ENCODE data around the gene AFAP1. TPM values are rescaled to one million over a fixed set of nuclear protein-coding genes. Genes with fewer than 3 reads are reported as not detected.

Gene AFAP1
- 10 to 100 TPM in 2 of 4 donors, 1 to 10 TPM in 2; 4.4 to 16.6 (median 10.7) TPM for total RNA-seq

DNA sequence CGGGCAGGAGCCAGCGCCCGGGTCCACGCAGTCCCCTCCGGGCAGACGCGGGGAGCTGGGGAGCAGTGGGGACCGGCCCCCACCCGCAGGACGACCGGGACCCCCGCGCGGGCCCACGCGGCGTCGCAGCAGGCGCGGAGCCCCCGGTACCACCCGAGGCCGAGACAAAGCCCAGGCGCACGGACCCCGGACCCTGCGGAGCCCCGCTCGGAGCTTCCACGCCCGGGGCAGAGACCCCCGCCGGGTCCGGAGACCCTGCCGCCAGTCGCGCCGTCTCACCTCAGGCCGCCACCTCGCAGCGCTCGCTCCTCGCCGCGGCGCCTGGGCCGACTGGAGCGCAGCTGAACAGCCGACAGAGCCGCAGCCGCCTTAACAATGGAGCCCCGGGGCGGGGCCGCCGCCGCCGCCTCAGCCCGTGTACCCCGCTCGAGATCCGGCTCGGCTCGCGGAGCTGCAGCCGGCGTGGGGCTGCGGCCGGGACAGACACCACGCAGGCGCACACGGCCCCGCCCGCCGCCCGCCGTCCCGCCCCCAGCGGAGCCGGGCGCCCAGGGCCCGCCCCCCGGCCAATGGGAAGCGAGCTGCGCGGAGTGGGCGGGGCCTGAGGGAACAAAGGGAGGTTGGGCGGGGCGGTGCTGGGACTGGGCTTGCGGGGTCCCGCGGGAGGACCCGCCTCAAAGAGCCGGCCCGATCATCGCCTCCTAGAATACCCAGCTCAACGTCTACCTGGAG, at the start of gene AFAP1:
Gene AFAP1, minus strand, starts transcription at position 485 of the 732 bp plus-strand sequence. CDS start 67,783 bp downstream, outside the sequence.
- peak within 1 kb of the TSS; percentile 74 to 98 (median 84) for H3K4me3 ChIP-seq
- H3K4me1 ChIP-seq = peaks cover 8 to 52% (median 8%) of the 10 kb centered on the region in 3 donors
- no peaks in the 10 kb centered on the region for H3K9me3 ChIP-seq
- H3K27ac ChIP-seq = peak within 1 kb of the TSS; percentile 86 to 96 (median 93)
- intact Hi-C loops (cut with DNase I) = no loop called here
- H3K27me3 ChIP-seq = peaks cover 0 to 8% (median 0%) of the 10 kb centered on the region in 4 donors
- TF ChIP-seq CTCF (IDR thresholded peaks at IDR 0.05) (no peak), POLR2A (IDR thresholded peaks at IDR 0.05) (peak in 2 of 4 donors; percentile 92 to 96)
- DNase-seq = no peak
- no peaks in the 10 kb centered on the region for H3K36me3 ChIP-seq
- no CpG with 5 or more reads among the region's 96 CpGs for WGBS, 2 donors

GRCh38 chr4:7988437-7988836, 48.8 kb upstream of the AFAP1 start:
- no peaks in the 10 kb centered on the region for H3K9me3 ChIP-seq
- no peak overlapping the region for H3K27ac ChIP-seq
- DNase-seq = no peak
- TF ChIP-seq CTCF (IDR thresholded peaks at IDR 0.05) (no peak), POLR2A (IDR thresholded peaks at IDR 0.05) (no peak)
- no peak overlapping the region for H3K4me3 ChIP-seq
- peaks cover 0 to 25% (median 0%) of the 10 kb centered on the region in 4 donors for H3K27me3 ChIP-seq
- peaks cover 3 to 10% (median 3%) of the 10 kb centered on the region in 3 donors for H3K4me1 ChIP-seq
- intact Hi-C loops (cut with DNase I) = no loop called here
- WGBS, 2 donors = 47 to 67% methylated on average over 1 of the region's 1 CpG
- no peaks in the 10 kb centered on the region for H3K36me3 ChIP-seq

GRCh38 chr4:7987148-7987989, 47.7 kb upstream of the AFAP1 start:
- H3K36me3 ChIP-seq = no peaks in the 10 kb centered on the region
- DNase-seq = no peak
- H3K27me3 ChIP-seq = peaks cover 0 to 26% (median 0%) of the 10 kb centered on the region in 4 donors
- TF ChIP-seq CTCF (IDR thresholded peaks at IDR 0.05) = peak; percentile 76 to 91 (median 87)
- TF ChIP-seq POLR2A (IDR thresholded peaks at IDR 0.05) = no peak
- no peak overlapping the region for H3K27ac ChIP-seq
- no peak overlapping the region for H3K4me3 ChIP-seq
- H3K9me3 ChIP-seq = no peaks in the 10 kb centered on the region
- 48 to 73% methylated on average over 3 to 10 of the region's 10 CpGs for WGBS, 2 donors
- peaks cover 3 to 10% (median 3%) of the 10 kb centered on the region in 3 donors for H3K4me1 ChIP-seq
- intact Hi-C loops (cut with DNase I) = loop anchor here (2.0 kb wide), 1 partner anchor 183 kb away; no protein-coding TSS in a partner anchor

GRCh38 chr4:7985891-7986441, 46.3 kb upstream of the AFAP1 start:
- Histone ChIP-seq H3K4me1 (peaks cover 3 to 10% (median 3%) of the 10 kb centered on the region in 3 donors), H3K27me3 (peaks cover 0 to 26% (median 0%) of the 10 kb centered on the region in 4 donors), H3K36me3 (no peaks in the 10 kb centered on the region), H3K9me3 (no peaks in the 10 kb centered on the region), H3K27ac (no peak overlapping the region), H3K4me3 (no peak overlapping the region)
- intact Hi-C loops (cut with DNase I) = loop anchor here (2.0 kb wide), 1 partner anchor 181 kb away; no protein-coding TSS in a partner anchor
- 32 to 45% methylated on average over 14 to 17 of the region's 21 CpGs for WGBS, 2 donors
- no peak for DNase-seq
- TF ChIP-seq POLR2A (IDR thresholded peaks at IDR 0.05) (no peak), CTCF (IDR thresholded peaks at IDR 0.05) (no peak)

Measured in esophagus squamous epithelium (tissue), 5 donors.